Hippocampal formation (tissue), 2 donors: ENCODE data around the gene MRPS18A.
A peak's percentile ranks its signal among the peaks of the same experiment; 100 is the strongest.
"Not testable (repeated sequence)": the region's sequence is repeated elsewhere in the genome, so short reads cannot be mapped to it uniquely, and the experiment has no call there.

ENCODE experiments used
- DNase-seq, 2 donors: peaks; one replicate each; lab custom pipeline; 2025; lab: John Stamatoyannopoulos, UW

MRPS18A gene

GRCh38 chr6:43717389-43717788, 29.8 kb upstream of the MRPS18A start:
- DNase-seq = no peak

- DNase-seq = peak in 1 of 2 donors; percentile 2
These were observed 28.5 kb upstream of the MRPS18A start for GRCh38 chr6:43716099-43716498.

- no peak for DNase-seq
These were observed 27.6 kb upstream of the MRPS18A start for GRCh38 chr6:43715056-43715788.

- DNase-seq = no peak
These were observed 26.9 kb upstream of the MRPS18A start for GRCh38 chr6:43714311-43715055.

GRCh38 chr6:43713643-43714310, 26.2 kb upstream of the MRPS18A start:
- no peak for DNase-seq

- DNase-seq = no peak
These were observed 25.0 kb upstream of the MRPS18A start for GRCh38 chr6:43712579-43712978.

- no peak for DNase-seq
These were observed 23.0 kb upstream of the MRPS18A start for GRCh38 chr6:43710576-43710975.

GRCh38 chr6:43709654-43710303, 22.2 kb upstream of the MRPS18A start:
- no peak for DNase-seq

GRCh38 chr6:43708860-43709653, 21.5 kb upstream of the MRPS18A start:
- no peak for DNase-seq

GRCh38 chr6:43707767-43708166, 20.2 kb upstream of the MRPS18A start:
- DNase-seq = no peak

- no peak for DNase-seq
These were observed 19.7 kb upstream of the MRPS18A start for GRCh38 chr6:43707269-43707668.

GRCh38 chr6:43706788-43707187, 19.2 kb upstream of the MRPS18A start:
- no peak for DNase-seq

GRCh38 chr6:43705996-43706395, 18.4 kb upstream of the MRPS18A start:
- no peak for DNase-seq

GRCh38 chr6:43703512-43704429, 16.2 kb upstream of the MRPS18A start:
- no peak for DNase-seq

- no peak for DNase-seq
These were observed 15.2 kb upstream of the MRPS18A start for GRCh38 chr6:43702534-43703440.

GRCh38 chr6:43702171-43702533, 14.6 kb upstream of the MRPS18A start:
- DNase-seq = no peak

GRCh38 chr6:43700939-43701560, 13.5 kb upstream of the MRPS18A start:
- not testable (repeated sequence) for DNase-seq

- no peak for DNase-seq
These were observed 12.1 kb upstream of the MRPS18A start for GRCh38 chr6:43699564-43700186.
